ENCODE measurements around the gene CNST. TPM values are rescaled to one million over a fixed set of nuclear protein-coding genes. Genes with fewer than 3 reads are reported as not detected.
A peak's percentile ranks its signal among the peaks of the same experiment; 100 is the strongest.
"Not testable (repeated sequence)": the region's sequence is repeated elsewhere in the genome, so short reads cannot be mapped to it uniquely, and the experiment has no call there.

Gene CNST
- total and polyA plus RNA-seq, 2 donors: 17.1 to 36.6 TPM

GRCh38 chr1:246605231-246605630, 39.0 kb downstream of the CNST start:
- H3K27ac ChIP-seq (ENCODE audit: low read depth); H3K4me3 ChIP-seq (ENCODE audit: low read depth, low read length); DNase-seq (ENCODE audit: extremely low spot score); H3K4me1 ChIP-seq (ENCODE audit: insufficient read depth); H3K36me3 ChIP-seq (ENCODE audit: insufficient read depth): not testable (repeated sequence)
- 97% methylated on average over 19 of the region's 19 CpGs for WGBS

GRCh38 chr1:246607462-246607861, 41.2 kb downstream of the CNST start:
- WGBS: 90% methylated on average over 19 of the region's 19 CpGs
- H3K27ac ChIP-seq (ENCODE audit: low read depth): no peak overlapping the region
- peaks cover 2% of the 10 kb centered on the region for H3K4me1 ChIP-seq (ENCODE audit: insufficient read depth)

GRCh38 chr1:246608616-246609376, 42.5 kb downstream of the CNST start:
- DNase-seq (ENCODE audit: extremely low spot score): peak; percentile 52
- H3K27ac ChIP-seq (ENCODE audit: low read depth): no peak overlapping the region
- H3K4me3 ChIP-seq (ENCODE audit: low read depth, low read length): no peak overlapping the region
- H3K36me3 ChIP-seq (ENCODE audit: insufficient read depth): no peaks in the 10 kb centered on the region
- H3K4me1 ChIP-seq (ENCODE audit: insufficient read depth): peaks cover 2% of the 10 kb centered on the region
- 34% methylated on average over 18 of the region's 18 CpGs for WGBS

More at GRCh38 chr1:246607462-246607861, 41.2 kb downstream of the CNST start:
- Histone ChIP-seq H3K36me3 (ENCODE audit: insufficient read depth) (no peaks in the 10 kb centered on the region), H3K4me3 (ENCODE audit: low read depth, low read length) (no peak overlapping the region)
- DNase-seq (ENCODE audit: extremely low spot score): no peak

GRCh38 chr1:246609632-246610031, 43.4 kb downstream of the CNST start:
- peaks cover 2% of the 10 kb centered on the region for H3K4me1 ChIP-seq (ENCODE audit: insufficient read depth)
- 71% methylated on average over 4 of the region's 4 CpGs for WGBS
- no peak overlapping the region for H3K27ac ChIP-seq (ENCODE audit: low read depth)

GRCh38 chr1:246613096-246613758, 47.0 kb downstream of the CNST start:
- DNase-seq (ENCODE audit: extremely low spot score): no peak
- H3K4me3 ChIP-seq (ENCODE audit: low read depth, low read length): no peak overlapping the region
- H3K4me1 ChIP-seq (ENCODE audit: insufficient read depth): peaks cover 2% of the 10 kb centered on the region
- no peaks in the 10 kb centered on the region for H3K36me3 ChIP-seq (ENCODE audit: insufficient read depth)
- 71% methylated on average over 6 of the region's 6 CpGs for WGBS
- no peak overlapping the region for H3K27ac ChIP-seq (ENCODE audit: low read depth)

More at GRCh38 chr1:246609632-246610031, 43.4 kb downstream of the CNST start:
- DNase-seq (ENCODE audit: extremely low spot score): no peak
- no peak overlapping the region for H3K4me3 ChIP-seq (ENCODE audit: low read depth, low read length)
- no peaks in the 10 kb centered on the region for H3K36me3 ChIP-seq (ENCODE audit: insufficient read depth)

GRCh38 chr1:246617156-246617555, 50.9 kb downstream of the CNST start:
- H3K27ac ChIP-seq (ENCODE audit: low read depth): no peak overlapping the region
- H3K4me3 ChIP-seq (ENCODE audit: low read depth, low read length): no peak overlapping the region
- no peaks in the 10 kb centered on the region for H3K4me1 ChIP-seq (ENCODE audit: insufficient read depth)
- H3K36me3 ChIP-seq (ENCODE audit: insufficient read depth): no peaks in the 10 kb centered on the region
- no peak for DNase-seq (ENCODE audit: extremely low spot score)

- Histone ChIP-seq H3K27ac (ENCODE audit: low read depth) (peak overlapping the region; percentile 59), H3K4me3 (ENCODE audit: low read depth, low read length) (no peak overlapping the region), H3K4me1 (ENCODE audit: insufficient read depth) (no peaks in the 10 kb centered on the region), H3K36me3 (ENCODE audit: insufficient read depth) (no peaks in the 10 kb centered on the region)
- whole genome bisulfite sequencing: 69% methylated on average over 3 of the region's 3 CpGs
- DNase-seq (ENCODE audit: extremely low spot score): no peak
Observed at GRCh38 chr1:246617768-246618167, 51.5 kb downstream of the CNST start.

GRCh38 chr1:246618240-246618808, 52.1 kb downstream of the CNST start:
- Histone ChIP-seq H3K4me3 (ENCODE audit: low read depth, low read length) (no peak overlapping the region), H3K4me1 (ENCODE audit: insufficient read depth) (no peaks in the 10 kb centered on the region), H3K27ac (ENCODE audit: low read depth) (peak overlapping the region; percentile 59), H3K36me3 (ENCODE audit: insufficient read depth) (no peaks in the 10 kb centered on the region)
- WGBS: 75% methylated on average over 4 of the region's 4 CpGs
- no peak for DNase-seq (ENCODE audit: extremely low spot score)

- no peak overlapping the region for H3K4me3 ChIP-seq (ENCODE audit: low read depth, low read length)
- H3K4me1 ChIP-seq (ENCODE audit: insufficient read depth): no peaks in the 10 kb centered on the region
- H3K36me3 ChIP-seq (ENCODE audit: insufficient read depth): no peaks in the 10 kb centered on the region
- 55% methylated on average over 8 of the region's 8 CpGs for WGBS
- H3K27ac ChIP-seq (ENCODE audit: low read depth): no peak overlapping the region
- DNase-seq (ENCODE audit: extremely low spot score): no peak
Observed at GRCh38 chr1:246622035-246622652, 55.9 kb downstream of the CNST start.

- no peaks in the 10 kb centered on the region for H3K36me3 ChIP-seq (ENCODE audit: insufficient read depth)
- no peak overlapping the region for H3K27ac ChIP-seq (ENCODE audit: low read depth)
- no peak overlapping the region for H3K4me3 ChIP-seq (ENCODE audit: low read depth, low read length)
- DNase-seq (ENCODE audit: extremely low spot score): no peak
- H3K4me1 ChIP-seq (ENCODE audit: insufficient read depth): no peaks in the 10 kb centered on the region
- WGBS: 85% methylated on average over 5 of the region's 5 CpGs
Observed at GRCh38 chr1:246624091-246624490, 57.8 kb downstream of the CNST start.

GRCh38 chr1:246629030-246629429, 62.8 kb downstream of the CNST start:
- Histone ChIP-seq H3K27ac (ENCODE audit: low read depth) (no peak overlapping the region), H3K4me3 (ENCODE audit: low read depth, low read length) (no peak overlapping the region), H3K36me3 (ENCODE audit: insufficient read depth) (peaks cover 2% of the 10 kb centered on the region), H3K4me1 (ENCODE audit: insufficient read depth) (no peaks in the 10 kb centered on the region)
- DNase-seq (ENCODE audit: extremely low spot score): no peak
- 83% methylated on average over 2 of the region's 2 CpGs for WGBS

GRCh38 chr1:246629976-246630375, 63.7 kb downstream of the CNST start:
- H3K4me3 ChIP-seq (ENCODE audit: low read depth, low read length): no peak overlapping the region
- no peak overlapping the region for H3K27ac ChIP-seq (ENCODE audit: low read depth)
- 96% methylated on average over 5 of the region's 5 CpGs for WGBS
- no peaks in the 10 kb centered on the region for H3K4me1 ChIP-seq (ENCODE audit: insufficient read depth)
- DNase-seq (ENCODE audit: extremely low spot score): no peak
- H3K36me3 ChIP-seq (ENCODE audit: insufficient read depth): peaks cover 2% of the 10 kb centered on the region

- no peak overlapping the region for H3K27ac ChIP-seq (ENCODE audit: low read depth)
- H3K36me3 ChIP-seq (ENCODE audit: insufficient read depth): peaks cover 2% of the 10 kb centered on the region
- H3K4me3 ChIP-seq (ENCODE audit: low read depth, low read length): no peak overlapping the region
- WGBS: 52% methylated on average over 1 of the region's 1 CpG
- H3K4me1 ChIP-seq (ENCODE audit: insufficient read depth): no peaks in the 10 kb centered on the region
- DNase-seq (ENCODE audit: extremely low spot score): no peak
Observed at GRCh38 chr1:246631426-246631825, 65.2 kb downstream of the CNST start.
